Omental fat pad (tissue), 4 donors: ENCODE results near the gene MRPL50. TPM values are rescaled to one million over a fixed set of nuclear protein-coding genes. Genes with fewer than 3 reads are reported as not detected.

Experiments
- ATAC-seq: fragments of 150-250 bp; one replicate; pipeline ENCODE4 v1.9.1; 2016; ENCODE audit warnings: mild to moderate bottlenecking, moderate library complexity; ENCODE audit not compliant: low FRiP score
- DNase-seq: peaks from one replicate; pipeline ENCODE4 v3.0.0-alpha.2; 2019; ENCODE audit warnings: low spot score
- CTCF ChIP-seq, 3 donors: fragments of 450-650 bp; IDR thresholded peaks; one replicate each; pipeline ENCODE4 v1.5.1; 2016 to 2017; ENCODE audit warnings: antibody characterized with exemption in 3 of 3, mild to moderate bottlenecking in 3 of 3, moderate library complexity in 2 of 3
- total RNA-seq, 4 donors: library from RNA; depleted of rRNA; stranded (reverse); fragments of >200 nt; gene quantifications; one replicate each; pipeline ENCODE4 v1.1.0, GENCODE V29; 2016

MRPL50 gene
- total RNA-seq, 4 donors from 2014 or later, result 9.9 to 13.7 (median 12.6) TPM

GRCh38 chr9:101432171-101432570, 33.8 kb upstream of the MRPL50 start:
- ATAC-seq (no peak), DNase-seq (no peak)
- no peak for TF ChIP-seq CTCF (IDR thresholded peaks at IDR 0.05)

- no peak for TF ChIP-seq CTCF (IDR thresholded peaks at IDR 0.05)
- no peak for ATAC-seq
These were observed 31.3 kb upstream of the MRPL50 start for GRCh38 chr9:101429736-101430135.

GRCh38 chr9:101428909-101429308, 30.5 kb upstream of the MRPL50 start:
- DNase-seq, result no peak

More at GRCh38 chr9:101429736-101430135, 31.3 kb upstream of the MRPL50 start:
- no peak for DNase-seq

GRCh38 chr9:101427957-101428655, 29.7 kb upstream of the MRPL50 start:
- TF ChIP-seq CTCF (IDR thresholded peaks at IDR 0.05), result no peak
- DNase-seq, result no peak
- no peak for ATAC-seq

More at GRCh38 chr9:101428909-101429308, 30.5 kb upstream of the MRPL50 start:
- TF ChIP-seq CTCF (IDR thresholded peaks at IDR 0.05), result no peak
- ATAC-seq, result no peak

GRCh38 chr9:101427358-101427757, 28.9 kb upstream of the MRPL50 start:
- no peak for TF ChIP-seq CTCF (IDR thresholded peaks at IDR 0.05)
- ATAC-seq (no peak), DNase-seq (no peak)

GRCh38 chr9:101421653-101422065, 23.2 kb upstream of the MRPL50 start:
- DNase-seq (no peak), ATAC-seq (no peak)
- no peak for TF ChIP-seq CTCF (IDR thresholded peaks at IDR 0.05)

GRCh38 chr9:101419863-101420262, 21.4 kb upstream of the MRPL50 start:
- no peak for DNase-seq
- ATAC-seq, result no peak
- no peak for TF ChIP-seq CTCF (IDR thresholded peaks at IDR 0.05)
